KMS-11 (cell line): ENCODE measurements around the gene EIF4E.

Experiments
- H2AFZ ChIP-seq: fragments of 200-600 bp; sonication (generic); 2 replicates; pipeline ENCODE4 v1.6.1; 2016; ENCODE audit warnings: antibody characterized with exemption, mixed run types, low read depth
- H3K27ac ChIP-seq: fragments of 200-600 bp; sonication (generic); 2 replicates; pipeline ENCODE4 v1.6.1; 2016; ENCODE audit warnings: mild to moderate bottlenecking, mixed run types
- H3K27me3 ChIP-seq: fragments of 200-600 bp; sonication (generic); 2 replicates; pipeline ENCODE4 v1.6.1; 2017; ENCODE audit warnings: mild to moderate bottlenecking, low read depth, mixed run types, moderate library complexity; ENCODE audit not compliant: insufficient read depth
- H3K36me3 ChIP-seq: fragments of 200-600 bp; sonication (generic); 2 replicates; pipeline ENCODE4 v1.6.1; 2017; ENCODE audit warnings: mild to moderate bottlenecking, mixed run types; ENCODE audit not compliant: insufficient read depth
- H3K4me1 ChIP-seq: fragments of 200-600 bp; sonication (generic); 2 replicates; pipeline ENCODE4 v1.6.1; 2016; ENCODE audit warnings: mild to moderate bottlenecking, low read depth, mixed run types; ENCODE audit not compliant: poor library complexity, severe bottlenecking
- H3K4me2 ChIP-seq: fragments of 200-600 bp; sonication (generic); 2 replicates; pipeline ENCODE4 v1.7.0; 2016; ENCODE audit warnings: mild to moderate bottlenecking, mixed run types
- H3K4me3 ChIP-seq: fragments of 200-600 bp; sonication (generic); IDR thresholded peaks from 2 replicates; pipeline ENCODE4 v1.6.1; 2017; ENCODE audit warnings: low read depth, low read length, mixed read lengths; ENCODE audit not compliant: insufficient read depth
- H3K79me2 ChIP-seq: fragments of 200-600 bp; sonication (generic); 2 replicates; pipeline ENCODE4 v1.6.1; 2016; ENCODE audit warnings: low read depth, mixed run types; ENCODE audit not compliant: insufficient read depth
- H3K9ac ChIP-seq: fragments of 200-600 bp; sonication (generic); 2 replicates; pipeline ENCODE4 v1.6.1; 2016; ENCODE audit warnings: mild to moderate bottlenecking, mixed run types
- H4K20me1 ChIP-seq: fragments of 200-600 bp; sonication (generic); 2 replicates; pipeline ENCODE4 v1.6.1; 2016; ENCODE audit warnings: mild to moderate bottlenecking, mixed run types; ENCODE audit not compliant: insufficient read depth
- CTCF ChIP-seq: fragments of 200-600 bp; sonication (generic); conservative IDR thresholded peaks from 2 replicates; pipeline ENCODE4 v1.6.1; 2017; ENCODE audit warnings: low read depth, mild to moderate bottlenecking, antibody characterized with exemption, low read length, moderate library complexity, mixed read lengths

EIF4E gene

GRCh38 chr4:98928505-98929340 lies at the start of gene EIF4E:
Gene EIF4E (minus strand): TSS chr4:98929133. CDS start chr4:98929112, 21 bp downstream.
- peak within 1 kb of the TSS; percentile 25 for H3K4me3 ChIP-seq
- peaks cover 31% of the 10 kb centered on the region for H4K20me1 ChIP-seq
- peak within 1 kb of the TSS; percentile 95 for H3K27ac ChIP-seq
- peak within 1 kb of the TSS; percentile 74 for H3K4me2 ChIP-seq
- H3K27me3 ChIP-seq, result no peaks in the 10 kb centered on the region
- H2AFZ ChIP-seq, result peak within 1 kb of the TSS; percentile 90
- H3K36me3 ChIP-seq, result peaks cover 2% of the 10 kb centered on the region; the same call in 1 of the 2 replicates
- peak within 1 kb of the TSS; percentile 98 for H3K9ac ChIP-seq
- H3K4me1 ChIP-seq, result peaks cover 29% of the 10 kb centered on the region
- peaks cover 52% of the 10 kb centered on the region for H3K79me2 ChIP-seq
- TF ChIP-seq CTCF, result peak; percentile 33; the same call in 1 of the 2 replicates

GRCh38 chr4:98977557-98977956 lies 48.6 kb upstream of the EIF4E start:
- TF ChIP-seq CTCF, result no peak
- Histone ChIP-seq H2AFZ (no peak overlapping the region), H3K9ac (no peak overlapping the region), H3K4me2 (no peak overlapping the region), H3K36me3 (no peaks in the 10 kb centered on the region), H3K79me2 (no peaks in the 10 kb centered on the region), H3K4me1 (no peaks in the 10 kb centered on the region), H4K20me1 (no peaks in the 10 kb centered on the region), H3K4me3 (no peak overlapping the region), H3K27ac (no peak overlapping the region), H3K27me3 (no peaks in the 10 kb centered on the region)

GRCh38 chr4:98976716-98977115 lies 47.8 kb upstream of the EIF4E start:
- no peaks in the 10 kb centered on the region for H3K36me3 ChIP-seq
- no peaks in the 10 kb centered on the region for H3K79me2 ChIP-seq
- no peaks in the 10 kb centered on the region for H3K27me3 ChIP-seq
- no peak overlapping the region for H3K9ac ChIP-seq
- no peak overlapping the region for H3K4me2 ChIP-seq
- H3K4me3 ChIP-seq, result no peak overlapping the region
- TF ChIP-seq CTCF, result no peak
- H3K4me1 ChIP-seq, result no peaks in the 10 kb centered on the region
- H3K27ac ChIP-seq, result no peak overlapping the region
- no peak overlapping the region for H2AFZ ChIP-seq
- H4K20me1 ChIP-seq, result no peaks in the 10 kb centered on the region

GRCh38 chr4:98969878-98970785 lies 41.2 kb upstream of the EIF4E start:
- H2AFZ ChIP-seq, result no peak overlapping the region
- no peaks in the 10 kb centered on the region for H3K79me2 ChIP-seq
- no peaks in the 10 kb centered on the region for H3K4me1 ChIP-seq
- no peak overlapping the region for H3K4me3 ChIP-seq
- no peak overlapping the region for H3K27ac ChIP-seq
- H3K9ac ChIP-seq, result no peak overlapping the region
- no peaks in the 10 kb centered on the region for H3K27me3 ChIP-seq
- H3K36me3 ChIP-seq, result no peaks in the 10 kb centered on the region
- TF ChIP-seq CTCF, result no peak
- no peaks in the 10 kb centered on the region for H4K20me1 ChIP-seq
- no peak overlapping the region for H3K4me2 ChIP-seq
